ENCODE results near the gene ELAVL1.
A peak's percentile ranks its signal among the peaks of the same experiment; 100 is the strongest.
"Not testable (repeated sequence)": the region's sequence is repeated elsewhere in the genome, so short reads cannot be mapped to it uniquely, and the experiment has no call there.

Gene ELAVL1

GRCh38 chr19:8005534-8006256 is at the start of gene ELAVL1:
TSS of gene ELAVL1 (minus strand) at chr19:8005641. CDS start at chr19:7991815, 13,826 bp downstream.
- peak; percentile 87 for DNase-seq

- DNase-seq, result no peak
Measured at GRCh38 chr19:8054169-8054568, 48.7 kb upstream of the ELAVL1 start.

- no peak for DNase-seq
Measured at GRCh38 chr19:8052464-8052859, 47.0 kb upstream of the ELAVL1 start, which contains the start of gene CCL25. TSS of gene CCL25 (plus strand) at chr19:8052760. CDS start at chr19:8053050, 290 bp downstream.

- DNase-seq, result peak; percentile 74
Measured at GRCh38 chr19:8050274-8051096, 45.0 kb upstream of the ELAVL1 start.

GRCh38 chr19:8046569-8047165 is 41.2 kb upstream of the ELAVL1 start:
- no peak for DNase-seq

- no peak for DNase-seq
Measured at GRCh38 chr19:8045872-8046568, 40.6 kb upstream of the ELAVL1 start.

- no peak for DNase-seq
Measured at GRCh38 chr19:8044018-8044417, 38.6 kb upstream of the ELAVL1 start.

GRCh38 chr19:8042900-8043299 is 37.5 kb upstream of the ELAVL1 start:
- DNase-seq, result no peak

- no peak for DNase-seq
Measured at GRCh38 chr19:8041531-8041931, 36.1 kb upstream of the ELAVL1 start.

GRCh38 chr19:8039231-8039630 is 33.8 kb upstream of the ELAVL1 start:
- no peak for DNase-seq

- DNase-seq, result no peak
Measured at GRCh38 chr19:8038815-8039214, 33.4 kb upstream of the ELAVL1 start.

GRCh38 chr19:8036434-8037099 is 31.1 kb upstream of the ELAVL1 start:
- no peak for DNase-seq

GRCh38 chr19:8034178-8034525 is 28.7 kb upstream of the ELAVL1 start:
- no peak for DNase-seq

GRCh38 chr19:8033287-8034177 is 28.1 kb upstream of the ELAVL1 start:
- not testable (repeated sequence) for DNase-seq

GRCh38 chr19:8030960-8031359 is 25.5 kb upstream of the ELAVL1 start:
- DNase-seq, result no peak

GRCh38 chr19:8028951-8029491 is 23.6 kb upstream of the ELAVL1 start:
- DNase-seq, result no peak

GRCh38 chr19:8025316-8025715 is 19.9 kb upstream of the ELAVL1 start:
- DNase-seq, result no peak

GRCh38 chr19:8024256-8024655 is 18.8 kb upstream of the ELAVL1 start:
- DNase-seq, result not testable (repeated sequence)

- no peak for DNase-seq
Measured at GRCh38 chr19:8023371-8023770, 17.9 kb upstream of the ELAVL1 start.

- no peak for DNase-seq
Measured at GRCh38 chr19:8022275-8022674, 16.8 kb upstream of the ELAVL1 start.

GRCh38 chr19:8021374-8021773 is 15.9 kb upstream of the ELAVL1 start:
- no peak for DNase-seq
